Suprapubic skin (tissue), 4 donors: ENCODE results near the gene TREH. TPM values are rescaled to one million over a fixed set of nuclear protein-coding genes. Genes with fewer than 3 reads are reported as not detected.
"Not testable (repeated sequence)": the region's sequence is repeated elsewhere in the genome, so short reads cannot be mapped to it uniquely, and the experiment has no call there.

Source experiments
- DNase-seq, 2 donors: peaks; one replicate each; pipeline ENCODE4 v3.0.0-alpha.2; 2019; ENCODE audit warnings: low spot score in 2 of 2
- H3K27ac ChIP-seq: fragments of 200-600 bp; sonication (generic); one replicate; pipeline ENCODE4 v1.5.1; 2019
- H3K27me3 ChIP-seq: fragments of 200-600 bp; sonication (generic); one replicate; pipeline ENCODE4 v1.5.1; 2019
- H3K36me3 ChIP-seq: fragments of 200-600 bp; sonication (generic); one replicate; pipeline ENCODE4 v1.5.1; 2019
- H3K4me1 ChIP-seq: fragments of 200-600 bp; sonication (generic); one replicate; pipeline ENCODE4 v1.5.1; 2019
- H3K4me3 ChIP-seq: fragments of 200-600 bp; sonication (generic); one replicate; pipeline ENCODE4 v1.5.1; 2019; ENCODE audit warnings: mild to moderate bottlenecking
- H3K9me3 ChIP-seq: fragments of 200-600 bp; sonication (generic); one replicate; pipeline ENCODE4 v1.5.1; 2019
- CTCF ChIP-seq, 2 donors: fragments of 200-600 bp in 1 of 2; fragments of 450-650 bp in 1 of 2; sonication (generic) in 1 of 2; IDR thresholded peaks; one replicate each; pipeline ENCODE4 v1.5.1; 2016 to 2019; ENCODE audit warnings: antibody characterized with exemption in 2 of 2, mild to moderate bottlenecking in 1 of 2, moderate library complexity in 1 of 2
- EP300 ChIP-seq: sonication (generic); formaldehyde crosslinking; IDR thresholded peaks from one replicate; pipeline ENCODE4 v1.6.1; 2017; ENCODE audit warnings: antibody characterized with exemption
- POLR2A ChIP-seq, 2 donors: fragments of 450-650 bp; IDR thresholded peaks; one replicate each; pipeline ENCODE4 v1.6.1; 2017; ENCODE audit warnings: antibody characterized with exemption in 2 of 2, mild to moderate bottlenecking in 2 of 2, moderate library complexity in 2 of 2
- POLR2AphosphoS5 ChIP-seq, 3 donors: sonication (generic); formaldehyde crosslinking; IDR thresholded peaks; one replicate each; pipeline ENCODE4 v1.6.1; 2017; ENCODE audit warnings: antibody characterized with exemption in 3 of 3
- WGBS: methylation state at CpG from one replicate; pipeline ENCODE4 v1.1.5; 2018; 5-methylcytosine and 5-hydroxymethylcytosine counted together
- total RNA-seq, 4 donors: library from RNA; depleted of rRNA; stranded (reverse); fragments of >200 nt; gene quantifications; one replicate each; pipeline ENCODE4 v1.1.0, GENCODE V29; 2016

TREH gene
- total RNA-seq, 4 donors from 2014 or later, result not detected

- no peaks in the 10 kb centered on the region for H3K4me1 ChIP-seq
- no peak for DNase-seq
- 66% methylated on average over 4 of the region's 4 CpGs for WGBS
- TF ChIP-seq POLR2AphosphoS5 (IDR thresholded peaks at IDR 0.05) (no peak), EP300 (no peak), POLR2A (IDR thresholded peaks at IDR 0.05) (no peak), CTCF (IDR thresholded peaks at IDR 0.05) (no peak)
- H3K9me3 ChIP-seq, result no peaks in the 10 kb centered on the region
- H3K27me3 ChIP-seq, result no peaks in the 10 kb centered on the region
- H3K4me3 ChIP-seq, result no peak overlapping the region
- H3K36me3 ChIP-seq, result no peaks in the 10 kb centered on the region
- H3K27ac ChIP-seq, result no peak overlapping the region
These were observed 36.4 kb upstream of the TREH start for GRCh38 chr11:118715837-118716260.

- WGBS, result 72% methylated on average over 5 of the region's 5 CpGs
- Histone ChIP-seq H3K4me3 (no peak overlapping the region), H3K9me3 (no peaks in the 10 kb centered on the region), H3K36me3 (no peaks in the 10 kb centered on the region), H3K4me1 (no peaks in the 10 kb centered on the region), H3K27me3 (no peaks in the 10 kb centered on the region), H3K27ac (no peak overlapping the region)
- no peak for DNase-seq
- TF ChIP-seq POLR2A (IDR thresholded peaks at IDR 0.05), result no peak
- no peak for TF ChIP-seq POLR2AphosphoS5 (IDR thresholded peaks at IDR 0.05)
These were observed 35.9 kb upstream of the TREH start for GRCh38 chr11:118715245-118715831.

- H3K27ac ChIP-seq, result no peak overlapping the region
- TF ChIP-seq CTCF (IDR thresholded peaks at IDR 0.05) (no peak), POLR2A (IDR thresholded peaks at IDR 0.05) (no peak)
These were observed 35.4 kb upstream of the TREH start for GRCh38 chr11:118714816-118715215.

GRCh38 chr11:118714416-118714815 is 35.0 kb upstream of the TREH start:
- not testable (repeated sequence) for H3K27ac ChIP-seq, H3K27me3 ChIP-seq, DNase-seq, H3K9me3 ChIP-seq, H3K4me1 ChIP-seq, H3K36me3 ChIP-seq, H3K4me3 ChIP-seq
- 88% methylated on average over 5 of the region's 5 CpGs for WGBS

More at GRCh38 chr11:118714816-118715215, 35.4 kb upstream of the TREH start:
- Histone ChIP-seq H3K9me3 (no peaks in the 10 kb centered on the region), H3K4me3 (no peak overlapping the region), H3K36me3 (no peaks in the 10 kb centered on the region), H3K4me1 (no peaks in the 10 kb centered on the region), H3K27me3 (no peaks in the 10 kb centered on the region)
- DNase-seq, result no peak

- H3K4me1 ChIP-seq, result peaks cover 7% of the 10 kb centered on the region
- DNase-seq, result no peak
- H3K9me3 ChIP-seq, result no peaks in the 10 kb centered on the region
- TF ChIP-seq CTCF (IDR thresholded peaks at IDR 0.05) (no peak), POLR2AphosphoS5 (IDR thresholded peaks at IDR 0.05) (no peak), EP300 (no peak)
- H3K36me3 ChIP-seq, result no peaks in the 10 kb centered on the region
- no peaks in the 10 kb centered on the region for H3K27me3 ChIP-seq
- no peak overlapping the region for H3K27ac ChIP-seq
- H3K4me3 ChIP-seq, result no peak overlapping the region
- 78% methylated on average over 6 of the region's 6 CpGs for WGBS
These were observed 28.8 kb upstream of the TREH start for GRCh38 chr11:118708296-118708695.

GRCh38 chr11:118706546-118706825 is 27.0 kb upstream of the TREH start:
- Histone ChIP-seq H3K4me1 (peaks cover 7% of the 10 kb centered on the region), H3K4me3 (no peak overlapping the region), H3K36me3 (no peaks in the 10 kb centered on the region), H3K27me3 (no peaks in the 10 kb centered on the region), H3K27ac (no peak overlapping the region), H3K9me3 (no peaks in the 10 kb centered on the region)
- 93% methylated on average over 7 of the region's 7 CpGs for WGBS
- no peak for DNase-seq
- TF ChIP-seq POLR2A (IDR thresholded peaks at IDR 0.05) (no peak), POLR2AphosphoS5 (IDR thresholded peaks at IDR 0.05) (no peak), CTCF (IDR thresholded peaks at IDR 0.05) (no peak), EP300 (no peak)
